ENCODE measurements around the gene MAPK7. TPM values are rescaled to one million over a fixed set of nuclear protein-coding genes. Genes with fewer than 3 reads are reported as not detected.

MAPK7 gene
- total RNA-seq, 1 experiment from 2014 or later = 14.5 TPM

GRCh38 chr17:19382531-19383444 lies 4.5 kb downstream of the MAPK7 start:
- TF ChIP-seq, protein P1, sequence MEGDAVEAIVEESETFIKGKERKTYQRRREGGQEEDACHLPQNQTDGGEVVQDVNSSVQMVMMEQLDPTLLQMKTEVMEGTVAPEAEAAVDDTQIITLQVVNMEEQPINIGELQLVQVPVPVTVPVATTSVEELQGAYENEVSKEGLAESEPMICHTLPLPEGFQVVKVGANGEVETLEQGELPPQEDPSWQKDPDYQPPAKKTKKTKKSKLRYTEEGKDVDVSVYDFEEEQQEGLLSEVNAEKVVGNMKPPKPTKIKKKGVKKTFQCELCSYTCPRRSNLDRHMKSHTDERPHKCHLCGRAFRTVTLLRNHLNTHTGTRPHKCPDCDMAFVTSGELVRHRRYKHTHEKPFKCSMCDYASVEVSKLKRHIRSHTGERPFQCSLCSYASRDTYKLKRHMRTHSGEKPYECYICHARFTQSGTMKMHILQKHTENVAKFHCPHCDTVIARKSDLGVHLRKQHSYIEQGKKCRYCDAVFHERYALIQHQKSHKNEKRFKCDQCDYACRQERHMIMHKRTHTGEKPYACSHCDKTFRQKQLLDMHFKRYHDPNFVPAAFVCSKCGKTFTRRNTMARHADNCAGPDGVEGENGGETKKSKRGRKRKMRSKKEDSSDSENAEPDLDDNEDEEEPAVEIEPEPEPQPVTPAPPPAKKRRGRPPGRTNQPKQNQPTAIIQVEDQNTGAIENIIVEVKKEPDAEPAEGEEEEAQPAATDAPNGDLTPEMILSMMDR (IDR thresholded peaks at IDR 0.05; ENCODE audit: unreplicated experiment) = no peak
- H3K27ac Mint-ChIP-seq (ENCODE audit: low read depth, unreplicated experiment) = no peak overlapping the region
- H3K27me3 Mint-ChIP-seq (ENCODE audit: insufficient read depth, unreplicated experiment) = no peaks in the 10 kb centered on the region
- CTCF ChIA-PET = no interaction called here
- intact Hi-C loops (cut with micrococcal nuclease) = no loop called here
- BruUV-seq (replicated peaks) = no TSS peak
- POLR2A ChIA-PET = no interaction called here
- H3K9me3 Mint-ChIP-seq (ENCODE audit: unreplicated experiment) = no peaks in the 10 kb centered on the region
- H3K4me3 Mint-ChIP-seq (ENCODE audit: unreplicated experiment) = no peak overlapping the region
- DNase-seq (ENCODE audit: unreplicated experiment) = no peak
- H3K36me3 Mint-ChIP-seq (ENCODE audit: insufficient read depth, unreplicated experiment) = peaks cover 28% of the 10 kb centered on the region
- H3K4me1 Mint-ChIP-seq (ENCODE audit: insufficient read depth, unreplicated experiment) = peaks cover 32% of the 10 kb centered on the region

DNA sequence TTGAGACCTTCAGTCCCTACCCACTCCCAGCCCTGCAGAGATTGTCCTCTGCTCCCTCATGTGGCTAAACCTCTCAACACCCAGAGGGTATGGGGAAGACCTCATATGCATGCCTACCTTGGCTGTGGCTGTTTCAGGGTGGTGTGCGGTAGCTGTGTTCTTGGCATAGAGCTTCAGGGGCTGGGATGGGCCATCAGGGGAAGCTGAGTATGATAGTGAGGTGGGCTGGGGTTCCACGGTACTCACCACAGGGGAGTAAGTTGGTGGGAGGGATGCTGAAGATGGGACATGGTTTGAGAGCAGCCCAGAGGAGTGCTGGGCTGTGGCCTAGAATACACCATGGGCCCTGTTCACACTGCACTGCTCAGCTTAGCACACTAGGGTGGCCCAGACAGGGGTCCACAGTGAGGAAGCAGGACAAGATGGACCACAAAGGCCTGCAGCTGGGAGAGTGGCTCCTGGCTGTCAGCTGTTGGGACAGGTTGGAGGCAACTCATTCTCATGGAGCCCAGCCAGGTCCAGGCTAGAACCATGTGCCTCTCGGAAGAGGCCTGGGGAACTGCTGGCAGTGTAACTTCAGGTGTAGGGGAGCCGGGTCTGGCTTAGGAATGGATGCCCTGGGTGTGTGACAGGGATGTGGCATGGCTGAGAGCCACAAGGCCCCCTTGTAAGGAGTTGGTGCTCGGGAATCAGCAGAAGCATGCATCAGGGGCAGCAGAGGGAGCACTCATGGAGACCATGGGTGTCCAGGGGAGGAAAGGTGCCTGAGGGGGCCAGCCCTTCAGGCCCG lies 5.6 kb downstream of the MAPK7 start:
- H3K27me3 Mint-ChIP-seq (ENCODE audit: insufficient read depth, unreplicated experiment) = no peaks in the 10 kb centered on the region
- ChIA-PET POLR2A (no interaction called here), CTCF (interaction anchor here (1.1 kb wide), 1 partner anchor 63 kb away, joined by 6 read pairs; no protein-coding TSS in a partner anchor)
- intact Hi-C loops (cut with micrococcal nuclease) = no loop called here
- peaks cover 28% of the 10 kb centered on the region for H3K36me3 Mint-ChIP-seq (ENCODE audit: insufficient read depth, unreplicated experiment)
- H3K27ac Mint-ChIP-seq (ENCODE audit: low read depth, unreplicated experiment) = peak overlapping the region; percentile 78
- peaks cover 36% of the 10 kb centered on the region for H3K4me1 Mint-ChIP-seq (ENCODE audit: insufficient read depth, unreplicated experiment)
- no TSS peak for BruUV-seq (replicated peaks)
- no peaks in the 10 kb centered on the region for H3K9me3 Mint-ChIP-seq (ENCODE audit: unreplicated experiment)
- no peak overlapping the region for H3K4me3 Mint-ChIP-seq (ENCODE audit: unreplicated experiment)
- TF ChIP-seq, protein P1 (IDR thresholded peaks at IDR 0.05; ENCODE audit: unreplicated experiment) = no peak
- DNase-seq (ENCODE audit: unreplicated experiment) = no peak

DNA sequence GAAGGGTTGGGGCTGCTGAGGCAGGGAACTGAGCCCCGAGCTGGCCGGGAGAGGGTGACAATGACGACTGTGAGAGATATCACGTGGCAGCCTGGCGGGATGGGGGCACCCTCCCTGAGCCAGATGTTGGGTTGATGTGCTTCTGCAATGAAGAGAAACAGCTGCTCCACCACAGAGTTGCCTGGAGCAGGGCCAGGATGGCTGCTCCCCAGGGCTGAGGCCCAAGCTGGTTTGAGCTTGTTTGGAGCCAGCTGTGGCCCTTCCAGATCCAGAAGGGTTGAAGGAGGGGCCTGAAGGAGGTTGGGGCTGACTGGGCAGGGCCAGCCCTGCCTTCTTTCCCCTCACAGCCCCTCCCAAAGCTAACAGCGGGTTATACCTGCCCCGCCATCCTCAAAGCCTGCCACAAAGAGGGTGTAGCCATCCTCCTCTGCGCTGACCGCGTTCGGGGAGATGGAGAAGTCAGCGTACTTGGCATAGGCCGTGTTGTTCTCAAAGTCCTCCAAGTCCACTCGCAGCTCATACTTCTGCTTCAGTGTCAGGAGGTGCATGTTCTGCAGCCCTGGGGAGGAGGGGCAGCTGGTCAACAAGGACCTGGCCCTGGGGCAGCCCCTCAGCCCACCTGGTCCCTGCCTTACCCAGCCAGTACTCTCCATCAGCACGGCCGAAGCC lies 6.6 kb downstream of the MAPK7 start:
- Mint-ChIP-seq H3K36me3 (ENCODE audit: insufficient read depth, unreplicated experiment) (peaks cover 23% of the 10 kb centered on the region), H3K27ac (ENCODE audit: low read depth, unreplicated experiment) (peak overlapping the region; percentile 78), H3K4me1 (ENCODE audit: insufficient read depth, unreplicated experiment) (peaks cover 26% of the 10 kb centered on the region), H3K4me3 (ENCODE audit: unreplicated experiment) (no peak overlapping the region), H3K9me3 (ENCODE audit: unreplicated experiment) (no peaks in the 10 kb centered on the region), H3K27me3 (ENCODE audit: insufficient read depth, unreplicated experiment) (no peaks in the 10 kb centered on the region)
- DNase-seq (ENCODE audit: unreplicated experiment) = peak; percentile 42
- no TSS peak for BruUV-seq (replicated peaks)
- CTCF ChIA-PET = interaction anchor here (0.5 to 1.3 kb wide), 3 partner anchors 22 to 77 kb away, joined by 3 to 6 read pairs (median 5); no protein-coding TSS in a partner anchor
- POLR2A ChIA-PET = interaction anchor here (1.1 kb wide), 1 partner anchor 63 kb away, joined by 3 read pairs; no protein-coding TSS in a partner anchor
- intact Hi-C loops (cut with micrococcal nuclease) = no loop called here
- TF ChIP-seq, protein P1 (IDR thresholded peaks at IDR 0.05; ENCODE audit: unreplicated experiment) = no peak

Data from MCF 10A (cell line).